ENCODE measurements around the gene NAPEPLD.
"Not testable (repeated sequence)": the region's sequence is repeated elsewhere in the genome, so short reads cannot be mapped to it uniquely, and the experiment has no call there.

Gene NAPEPLD

DNA sequence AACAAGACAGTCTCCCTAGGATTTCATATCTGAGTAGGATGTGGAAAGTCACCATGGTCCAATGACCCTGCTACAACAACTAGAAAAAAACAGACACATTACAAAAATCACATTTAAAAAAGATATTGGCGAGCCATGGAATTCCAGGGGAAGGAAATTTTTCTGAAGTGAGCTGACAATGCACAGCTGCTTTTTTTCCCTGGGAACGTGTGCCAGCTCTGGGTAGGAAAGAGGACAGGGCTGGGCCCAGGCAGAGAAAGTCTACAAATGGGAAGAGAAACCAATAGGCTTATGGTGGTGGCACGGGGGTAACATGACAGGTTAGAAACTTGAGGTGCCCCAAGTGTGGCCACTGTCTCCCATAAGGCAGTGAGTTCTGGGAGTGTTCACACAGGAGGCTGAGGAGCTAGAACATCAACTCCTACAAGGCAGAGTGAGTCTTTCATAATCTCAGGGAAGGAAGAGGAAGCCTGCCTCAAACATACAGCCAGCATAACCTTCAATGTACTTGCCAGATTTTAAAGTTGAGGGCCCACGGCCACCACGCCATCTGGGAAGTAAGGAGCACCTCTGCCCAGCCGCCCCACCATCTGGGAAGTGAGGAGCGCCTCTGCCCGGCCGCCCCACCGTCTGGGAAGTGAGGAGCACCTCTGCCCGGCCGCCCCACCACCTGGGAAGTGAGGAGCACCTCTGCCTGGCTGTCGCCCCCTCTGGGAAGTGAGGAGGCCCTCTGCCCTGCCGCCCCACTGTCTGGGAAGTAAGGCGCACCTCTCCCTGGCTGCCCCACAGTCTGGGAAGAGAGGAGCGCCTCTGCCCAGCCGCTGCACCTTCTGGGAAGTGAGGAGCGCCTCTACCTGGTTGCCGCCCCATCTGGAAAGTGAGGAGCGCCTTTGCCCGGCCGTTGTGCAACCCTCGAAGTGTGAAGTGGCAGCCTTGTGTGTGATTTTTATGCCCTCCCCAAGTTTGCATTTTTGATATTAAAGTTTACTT, 80.2 kb downstream of the NAPEPLD start:
- DNase-seq (ENCODE audit: low read depth in 3 of 3, low spot score in 1 of 3): no peak

DNA sequence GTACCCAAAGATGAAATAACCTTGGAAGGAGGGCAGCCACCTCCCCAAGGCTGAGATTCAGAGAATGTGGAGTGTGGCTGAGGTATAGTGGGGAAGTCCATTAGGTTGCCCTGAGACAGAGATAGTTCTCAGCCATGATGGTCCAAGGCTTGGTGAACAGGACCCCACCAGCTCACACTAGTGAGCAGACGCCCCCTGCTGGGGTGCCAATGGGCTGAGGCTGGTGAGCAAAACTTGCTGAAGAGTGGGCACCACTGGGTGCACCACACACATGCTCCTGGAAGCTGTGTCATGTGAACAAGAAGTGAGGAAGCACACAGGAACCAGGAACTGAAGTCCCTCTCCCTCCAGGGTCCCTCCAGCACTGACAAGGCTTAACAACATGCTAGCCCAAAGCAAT, 83.2 kb downstream of the NAPEPLD start:
- DNase-seq (ENCODE audit: low read depth in 3 of 3, low spot score in 1 of 3): peak in 1 of 3 donors; percentile 18

DNA sequence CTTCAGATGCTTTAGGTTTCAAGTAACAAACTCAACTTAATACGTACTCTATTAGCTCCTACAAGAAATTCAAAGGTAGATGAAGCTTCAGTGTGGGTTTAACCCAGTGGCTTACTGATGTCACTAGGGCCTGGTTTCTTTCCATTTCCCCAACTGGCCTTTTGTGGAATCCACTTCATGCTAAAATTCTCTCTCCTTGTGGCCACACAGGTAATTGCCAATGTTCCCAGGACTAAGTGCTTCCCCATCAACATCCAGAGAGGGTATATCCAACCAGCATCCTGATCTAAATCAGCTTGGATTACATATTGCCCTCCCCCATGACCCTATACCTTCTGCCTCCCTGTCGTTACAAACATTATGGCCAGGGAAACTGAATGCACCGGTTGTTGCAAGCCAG, 85.0 kb downstream of the NAPEPLD start:
- no peak for DNase-seq (ENCODE audit: low read depth in 3 of 3, low spot score in 1 of 3)

DNA sequence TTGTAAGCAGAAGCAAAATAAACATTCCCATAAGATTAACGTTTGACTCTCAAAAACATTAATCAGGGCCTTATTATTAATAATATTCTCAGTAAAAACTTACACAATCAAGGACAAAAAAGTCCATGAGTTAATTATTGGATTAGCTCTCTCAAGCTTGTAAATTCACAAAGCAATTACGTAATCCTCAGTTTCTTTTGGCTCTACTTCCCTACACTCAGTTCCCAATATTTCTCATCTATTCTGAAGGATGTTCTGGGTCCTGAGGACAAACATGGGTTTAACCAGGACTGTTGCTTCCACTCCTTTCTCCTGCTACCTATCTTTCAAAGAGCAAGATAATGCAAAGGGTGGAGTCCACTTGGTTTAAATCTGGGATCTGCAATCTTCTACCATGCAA, 89.4 kb downstream of the NAPEPLD start:
- DNase-seq (ENCODE audit: low read depth in 3 of 3, low spot score in 1 of 3): no peak

DNA sequence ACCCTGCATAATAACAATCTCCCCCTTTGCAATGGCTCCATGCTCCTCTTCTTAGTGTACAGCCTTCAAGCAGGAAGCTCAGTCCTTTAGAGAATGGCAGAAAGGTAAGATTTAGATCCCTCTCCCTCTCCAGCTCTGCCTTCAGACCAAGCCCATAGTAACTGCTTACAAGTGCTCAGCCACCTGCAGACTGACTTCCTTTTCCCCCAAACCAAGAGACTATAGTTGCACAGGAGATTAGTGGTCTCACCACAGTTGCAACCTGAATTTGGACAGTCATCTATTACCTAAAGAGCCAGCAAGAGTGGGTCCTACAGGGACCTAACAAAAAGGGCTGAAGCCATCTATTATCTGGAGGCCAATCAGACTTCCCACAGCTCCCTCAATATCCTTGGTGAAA, 90.8 kb downstream of the NAPEPLD start:
- DNase-seq (ENCODE audit: low read depth in 3 of 3, low spot score in 1 of 3): no peak

DNA sequence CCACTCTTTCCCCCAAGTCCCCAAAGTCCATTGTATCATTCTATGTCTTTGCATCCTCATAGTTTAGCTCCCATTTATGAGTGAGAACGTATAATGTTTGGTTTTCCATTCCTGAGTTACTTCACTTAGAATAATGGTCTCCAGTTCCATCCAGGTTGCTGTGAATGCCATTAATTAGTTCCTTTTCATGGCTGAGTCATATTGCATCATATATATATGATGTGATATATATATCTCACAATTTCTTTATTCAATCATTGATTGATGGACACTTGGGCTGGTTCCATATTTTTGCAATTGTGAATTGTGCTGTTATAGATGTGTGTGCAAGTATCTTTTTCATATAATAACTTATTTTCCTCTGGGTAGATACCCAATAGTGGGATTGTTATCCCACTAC, 92.9 kb downstream of the NAPEPLD start:
- DNase-seq (ENCODE audit: low read depth in 3 of 3, low spot score in 1 of 3): not testable (repeated sequence)

DNA sequence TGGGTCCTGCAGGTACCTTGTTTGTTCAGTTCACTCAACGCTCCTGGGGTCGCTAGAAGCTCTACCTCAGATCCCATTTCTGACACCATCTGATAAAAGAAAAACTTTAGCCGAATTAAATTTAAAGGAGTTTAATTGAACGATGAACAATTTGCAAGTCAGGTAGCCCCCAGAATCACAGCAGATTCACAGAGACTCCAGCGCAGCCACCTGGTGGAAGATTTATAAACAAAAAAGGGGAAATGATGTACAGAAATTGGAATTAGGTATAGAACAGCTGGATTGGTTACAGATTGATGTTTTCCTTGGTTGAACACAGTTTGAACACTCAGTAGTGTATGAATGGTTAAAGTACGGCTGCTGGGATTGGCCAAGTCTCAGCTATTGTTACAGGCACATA, 97.4 kb downstream of the NAPEPLD start:
- DNase-seq (ENCODE audit: low read depth in 3 of 3, low spot score in 1 of 3): no peak

Data from stimulated activated CD4-positive, alpha-beta T cell treated with anti-CD3 and anti-CD28 coated beads, TNF-alpha, amount 100 ng/mL, for 1 hour (primary cell).